ENCODE data around the gene ARHGEF10L. TPM values are rescaled to one million over a fixed set of nuclear protein-coding genes. Genes with fewer than 3 reads are reported as not detected.
"Not testable (repeated sequence)": the region's sequence is repeated elsewhere in the genome, so short reads cannot be mapped to it uniquely, and the experiment has no call there.

ARHGEF10L gene, protein sequence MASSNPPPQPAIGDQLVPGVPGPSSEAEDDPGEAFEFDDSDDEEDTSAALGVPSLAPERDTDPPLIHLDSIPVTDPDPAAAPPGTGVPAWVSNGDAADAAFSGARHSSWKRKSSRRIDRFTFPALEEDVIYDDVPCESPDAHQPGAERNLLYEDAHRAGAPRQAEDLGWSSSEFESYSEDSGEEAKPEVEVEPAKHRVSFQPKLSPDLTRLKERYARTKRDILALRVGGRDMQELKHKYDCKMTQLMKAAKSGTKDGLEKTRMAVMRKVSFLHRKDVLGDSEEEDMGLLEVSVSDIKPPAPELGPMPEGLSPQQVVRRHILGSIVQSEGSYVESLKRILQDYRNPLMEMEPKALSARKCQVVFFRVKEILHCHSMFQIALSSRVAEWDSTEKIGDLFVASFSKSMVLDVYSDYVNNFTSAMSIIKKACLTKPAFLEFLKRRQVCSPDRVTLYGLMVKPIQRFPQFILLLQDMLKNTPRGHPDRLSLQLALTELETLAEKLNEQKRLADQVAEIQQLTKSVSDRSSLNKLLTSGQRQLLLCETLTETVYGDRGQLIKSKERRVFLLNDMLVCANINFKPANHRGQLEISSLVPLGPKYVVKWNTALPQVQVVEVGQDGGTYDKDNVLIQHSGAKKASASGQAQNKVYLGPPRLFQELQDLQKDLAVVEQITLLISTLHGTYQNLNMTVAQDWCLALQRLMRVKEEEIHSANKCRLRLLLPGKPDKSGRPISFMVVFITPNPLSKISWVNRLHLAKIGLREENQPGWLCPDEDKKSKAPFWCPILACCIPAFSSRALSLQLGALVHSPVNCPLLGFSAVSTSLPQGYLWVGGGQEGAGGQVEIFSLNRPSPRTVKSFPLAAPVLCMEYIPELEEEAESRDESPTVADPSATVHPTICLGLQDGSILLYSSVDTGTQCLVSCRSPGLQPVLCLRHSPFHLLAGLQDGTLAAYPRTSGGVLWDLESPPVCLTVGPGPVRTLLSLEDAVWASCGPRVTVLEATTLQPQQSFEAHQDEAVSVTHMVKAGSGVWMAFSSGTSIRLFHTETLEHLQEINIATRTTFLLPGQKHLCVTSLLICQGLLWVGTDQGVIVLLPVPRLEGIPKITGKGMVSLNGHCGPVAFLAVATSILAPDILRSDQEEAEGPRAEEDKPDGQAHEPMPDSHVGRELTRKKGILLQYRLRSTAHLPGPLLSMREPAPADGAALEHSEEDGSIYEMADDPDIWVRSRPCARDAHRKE (N-terminal part only)
- total RNA-seq, result 10 to 100 TPM; 38.5 to 73.8 (median 41.7) TPM

DNA sequence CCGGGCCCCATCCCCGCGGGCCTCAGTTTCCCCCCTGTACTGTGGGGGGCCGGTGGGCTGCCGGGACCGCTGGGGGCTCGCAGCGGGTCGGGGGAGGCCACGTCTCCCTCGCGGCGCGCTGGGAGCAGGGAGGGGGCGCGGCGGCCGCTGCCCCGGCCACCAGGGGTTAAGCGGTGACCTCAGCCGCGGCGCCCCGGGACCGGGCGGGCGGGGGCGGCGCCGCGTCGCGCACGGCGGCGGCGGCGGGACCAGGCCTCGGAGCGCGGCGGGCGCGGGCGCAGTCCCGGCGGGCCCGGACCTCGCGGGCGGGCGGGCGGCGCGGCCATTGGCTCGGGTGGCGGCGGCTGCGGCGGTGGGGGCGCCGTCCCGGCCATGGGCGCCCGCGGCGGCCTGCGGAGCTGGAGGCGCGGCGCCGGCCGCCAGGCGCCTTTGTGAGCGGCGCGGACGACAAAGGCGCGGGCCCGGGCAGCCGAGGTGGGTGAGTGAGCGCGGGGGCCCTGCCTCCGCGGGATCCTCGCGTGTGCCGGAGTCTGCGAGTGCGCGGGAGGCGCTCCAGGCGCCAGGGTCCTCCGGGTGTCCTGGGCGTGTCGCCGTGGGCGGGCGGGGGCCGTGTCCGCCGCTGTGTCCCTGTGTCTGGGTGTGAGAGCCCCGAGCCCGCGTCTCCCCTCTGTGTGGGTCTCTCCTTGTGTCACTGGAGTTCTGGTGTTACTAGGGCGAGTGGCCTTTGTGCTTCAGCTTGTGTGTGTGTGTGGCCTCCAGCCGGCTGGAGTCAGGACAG, at the start of gene ARHGEF10L:
Gene ARHGEF10L (plus strand): TSS at position 222 of the 778 bp plus-strand sequence. CDS start 40,898 bp downstream, outside the sequence.
- TF ChIP-seq, protein P1, sequence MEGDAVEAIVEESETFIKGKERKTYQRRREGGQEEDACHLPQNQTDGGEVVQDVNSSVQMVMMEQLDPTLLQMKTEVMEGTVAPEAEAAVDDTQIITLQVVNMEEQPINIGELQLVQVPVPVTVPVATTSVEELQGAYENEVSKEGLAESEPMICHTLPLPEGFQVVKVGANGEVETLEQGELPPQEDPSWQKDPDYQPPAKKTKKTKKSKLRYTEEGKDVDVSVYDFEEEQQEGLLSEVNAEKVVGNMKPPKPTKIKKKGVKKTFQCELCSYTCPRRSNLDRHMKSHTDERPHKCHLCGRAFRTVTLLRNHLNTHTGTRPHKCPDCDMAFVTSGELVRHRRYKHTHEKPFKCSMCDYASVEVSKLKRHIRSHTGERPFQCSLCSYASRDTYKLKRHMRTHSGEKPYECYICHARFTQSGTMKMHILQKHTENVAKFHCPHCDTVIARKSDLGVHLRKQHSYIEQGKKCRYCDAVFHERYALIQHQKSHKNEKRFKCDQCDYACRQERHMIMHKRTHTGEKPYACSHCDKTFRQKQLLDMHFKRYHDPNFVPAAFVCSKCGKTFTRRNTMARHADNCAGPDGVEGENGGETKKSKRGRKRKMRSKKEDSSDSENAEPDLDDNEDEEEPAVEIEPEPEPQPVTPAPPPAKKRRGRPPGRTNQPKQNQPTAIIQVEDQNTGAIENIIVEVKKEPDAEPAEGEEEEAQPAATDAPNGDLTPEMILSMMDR (IDR thresholded peaks at IDR 0.05), result peak in 2 of 5 experiments; percentile 20 to 23
- TF ChIP-seq POLR2A (IDR thresholded peaks at IDR 0.05) (peak in 1 of 2 donors; percentile 8), EP300 (IDR thresholded peaks at IDR 0.05) (peak in 1 of 2 donors; percentile 15)
- peak within 1 kb of the TSS; percentile 87 to 97 (median 92) for H3K27ac ChIP-seq
- H3K9me3 ChIP-seq, result no peaks in the 10 kb centered on the region
- WGBS, 2 donors, result 0 to 1% methylated on average over 17 to 46 of the region's 108 CpGs
- no peaks in the 10 kb centered on the region for H3K36me3 ChIP-seq
- H3K4me1 ChIP-seq, result peaks cover 0 to 44% (median 14%) of the 10 kb centered on the region in 4 donors
- DNase-seq (ENCODE audit: low spot score in 2 of 2), result no peak
- peak within 1 kb of the TSS; percentile 56 to 92 (median 78) for H3K4me3 ChIP-seq
- no peaks in the 10 kb centered on the region for H3K27me3 ChIP-seq

DNA sequence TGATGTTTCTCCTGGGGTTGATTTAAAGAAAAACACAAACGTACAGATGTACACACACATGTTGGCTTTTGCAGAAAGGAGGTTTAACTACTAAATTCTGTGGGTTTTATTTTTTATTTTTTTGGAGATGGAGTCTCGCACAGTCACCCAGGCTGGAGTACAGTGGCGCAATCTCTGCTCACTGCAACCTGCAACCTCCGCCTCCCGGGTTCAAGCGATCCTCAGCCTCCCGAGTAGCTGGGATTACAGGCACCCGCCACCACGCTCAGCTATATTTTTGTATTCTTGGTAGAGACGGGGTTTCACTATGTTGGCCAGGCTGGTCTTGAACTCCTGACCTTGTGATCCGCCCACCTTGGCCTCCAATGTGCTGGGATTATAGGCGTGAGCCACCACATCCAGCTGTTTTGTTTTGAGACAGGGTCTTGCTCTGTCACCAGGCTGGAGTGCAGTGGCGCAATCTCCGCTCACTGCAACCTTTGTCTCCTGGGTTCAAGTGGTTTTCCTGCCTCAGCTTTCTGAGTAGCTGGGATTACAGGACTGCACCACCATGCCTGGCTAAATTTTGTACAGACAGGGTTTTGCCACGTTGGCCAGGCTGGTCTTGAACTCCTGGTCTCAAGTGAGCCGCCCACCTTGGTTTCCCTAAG, 49.6 kb upstream of the ARHGEF10L start:
- Histone ChIP-seq H3K4me1 (peaks cover 0 to 14% (median 0%) of the 10 kb centered on the region in 4 donors), H3K27ac (peak overlapping the region in 1 of 4 donors; percentile 20)
- H3K36me3 ChIP-seq; H3K9me3 ChIP-seq; H3K27me3 ChIP-seq; H3K4me3 ChIP-seq; DNase-seq (ENCODE audit: low spot score in 2 of 2): not testable (repeated sequence)
- TF ChIP-seq, protein P1 (IDR thresholded peaks at IDR 0.05), result peak in 1 of 5 experiments; percentile 8
- WGBS, 2 donors, result 65 to 78% methylated on average over 15 to 16 of the region's 16 CpGs

DNA sequence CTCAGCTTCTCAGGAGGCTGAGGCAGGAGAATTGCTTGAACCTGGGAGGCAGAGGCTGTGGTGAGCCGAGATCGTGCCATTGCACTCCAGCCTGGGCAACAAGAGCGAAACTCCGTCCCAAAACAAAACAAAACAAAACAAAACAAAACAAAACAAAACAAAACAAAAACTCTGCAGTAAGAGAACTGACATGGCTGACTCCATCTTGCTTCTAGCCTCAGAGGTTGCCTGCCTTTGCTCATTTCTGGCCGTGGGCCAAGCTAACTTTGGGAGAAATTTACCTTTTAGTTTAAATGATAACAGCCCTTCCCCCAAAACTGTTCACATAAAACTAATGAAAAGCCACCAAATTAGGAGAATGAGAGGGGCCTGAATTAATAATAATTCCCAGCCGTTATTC, 48.8 kb upstream of the ARHGEF10L start:
- WGBS, 2 donors, result 72 to 76% methylated on average over 6 of the region's 6 CpGs
- H3K27ac ChIP-seq; DNase-seq (ENCODE audit: low spot score in 2 of 2); H3K27me3 ChIP-seq; H3K4me3 ChIP-seq; H3K36me3 ChIP-seq; H3K9me3 ChIP-seq: not testable (repeated sequence)
- peaks cover 0 to 14% (median 0%) of the 10 kb centered on the region in 4 donors for H3K4me1 ChIP-seq

DNA sequence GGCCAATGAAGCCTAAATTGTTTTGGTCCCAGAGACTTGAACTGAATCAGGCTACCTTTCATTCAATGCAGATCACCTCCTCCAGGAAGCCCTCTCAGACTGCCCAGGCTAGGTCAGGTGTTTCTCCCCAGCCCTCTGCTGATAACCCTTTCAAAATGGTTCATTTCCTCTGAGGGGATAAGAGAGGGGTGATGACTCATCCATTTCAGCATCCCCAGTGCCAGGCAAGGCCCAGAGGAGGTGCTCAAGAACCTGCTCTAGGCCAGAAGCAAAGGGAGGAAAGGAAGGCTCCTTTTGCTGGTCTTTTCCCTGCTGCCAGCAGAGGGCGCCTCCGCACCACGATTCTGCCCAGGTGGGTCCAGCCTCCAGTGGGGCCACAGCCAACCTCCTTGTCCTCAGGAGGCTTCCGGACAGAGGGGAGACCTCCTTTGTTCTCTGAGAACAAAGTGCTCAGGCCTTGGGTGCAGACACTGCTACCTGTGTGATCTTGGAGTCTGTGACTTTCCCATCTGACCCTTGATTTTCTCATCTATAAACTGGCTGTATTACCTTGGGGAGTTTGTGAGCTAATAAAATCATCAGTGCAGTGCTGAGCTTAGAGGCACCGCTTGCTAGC, 45.3 kb upstream of the ARHGEF10L start:
- Histone ChIP-seq H3K9me3 (no peaks in the 10 kb centered on the region), H3K4me1 (peaks cover 0 to 8% (median 0%) of the 10 kb centered on the region in 4 donors), H3K36me3 (no peaks in the 10 kb centered on the region), H3K27me3 (no peaks in the 10 kb centered on the region), H3K4me3 (no peak overlapping the region), H3K27ac (no peak overlapping the region)
- no peak for TF ChIP-seq EP300 (IDR thresholded peaks at IDR 0.05)
- TF ChIP-seq, protein P1 (IDR thresholded peaks at IDR 0.05), result peak; percentile 69 to 87 (median 84)
- TF ChIP-seq POLR2A (IDR thresholded peaks at IDR 0.05), result no peak
- DNase-seq (ENCODE audit: low spot score in 2 of 2), result peak; percentile 38 to 52
- 16 to 17% methylated on average over 5 of the region's 5 CpGs for WGBS, 2 donors
